Epidermal melanocyte (primary cell): ENCODE measurements around the gene SUSD1.
"Not testable (repeated sequence)": the region's sequence is repeated elsewhere in the genome, so short reads cannot be mapped to it uniquely, and the experiment has no call there.

ENCODE experiments used
- DNase-seq: peaks from one replicate; pipeline ENCODE4 v3.0.0; 2011; ENCODE audit warnings: low spot score; ENCODE audit not compliant: insufficient read length

Gene SUSD1

DNA sequence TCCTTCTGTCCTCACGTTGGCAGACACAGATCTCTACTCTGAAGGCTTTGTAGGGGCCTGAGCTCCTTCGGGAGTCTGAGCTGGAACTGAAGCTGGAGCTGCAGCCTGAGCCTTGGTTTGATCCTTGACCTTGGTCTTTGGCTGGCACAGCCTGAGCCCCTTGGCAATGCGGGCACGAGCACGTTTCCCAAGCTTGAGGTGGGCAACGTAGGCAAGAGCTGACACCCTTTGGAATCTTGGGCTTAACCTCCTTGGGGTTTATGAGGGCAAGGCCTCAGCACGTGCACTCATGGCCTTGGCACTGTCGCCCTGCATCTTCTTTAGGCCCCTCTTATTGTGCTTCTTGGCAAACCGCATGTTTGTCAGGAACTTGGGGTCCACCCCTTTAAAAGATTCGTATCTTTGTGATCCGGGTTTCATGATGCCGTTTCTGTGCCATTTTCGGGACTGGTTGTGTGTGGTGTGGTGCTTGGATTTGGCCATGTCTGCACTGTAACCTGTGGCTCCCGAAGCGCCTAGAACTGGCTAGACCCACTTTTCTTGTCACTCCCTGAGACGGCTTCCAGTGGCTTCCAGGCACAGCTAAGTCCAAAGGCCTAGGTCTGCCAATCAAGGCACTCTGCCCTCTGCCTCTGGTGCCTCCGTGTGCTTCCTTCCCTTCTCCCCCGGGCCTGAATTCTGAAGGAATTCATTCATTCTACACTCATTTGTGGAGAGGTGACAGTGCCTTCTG is 1.4 kb downstream of the SUSD1 start:
- no peak for DNase-seq

DNA sequence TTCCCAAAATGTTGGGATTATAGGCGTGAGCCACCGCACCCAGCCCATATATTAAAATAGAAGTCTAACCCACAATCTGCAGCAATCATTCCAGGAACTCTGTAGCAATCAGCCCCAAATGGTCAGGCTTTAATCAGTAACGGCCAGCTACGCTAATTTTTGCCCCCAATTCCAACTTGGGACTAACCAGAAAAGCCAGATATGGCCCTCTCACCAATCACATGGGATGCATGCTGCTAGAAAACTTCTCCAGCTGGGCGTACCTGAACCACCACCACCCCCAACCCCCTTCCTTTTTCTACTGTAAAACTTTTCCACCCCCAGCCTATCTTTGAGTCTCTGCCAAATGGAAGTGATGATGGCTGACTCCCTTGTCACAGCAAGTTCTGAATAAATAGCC is 4.1 kb downstream of the SUSD1 start:
- DNase-seq = no peak

- no peak for DNase-seq
Measured at GRCh38 chr9:112170235-112170634, 4.9 kb downstream of the SUSD1 start.

- DNase-seq = no peak
Measured at GRCh38 chr9:112169368-112169767, 5.7 kb downstream of the SUSD1 start.

GRCh38 chr9:112168197-112168596 is 6.9 kb downstream of the SUSD1 start:
- DNase-seq = no peak

- peak; percentile 52 for DNase-seq
Measured at GRCh38 chr9:112166176-112167140, 8.6 kb downstream of the SUSD1 start.

GRCh38 chr9:112162621-112163413 is 12.3 kb downstream of the SUSD1 start:
- DNase-seq = no peak

- DNase-seq = no peak
Measured at GRCh38 chr9:112159781-112160180, 15.3 kb downstream of the SUSD1 start.

- no peak for DNase-seq
Measured at GRCh38 chr9:112158656-112159367, 16.3 kb downstream of the SUSD1 start.

DNA sequence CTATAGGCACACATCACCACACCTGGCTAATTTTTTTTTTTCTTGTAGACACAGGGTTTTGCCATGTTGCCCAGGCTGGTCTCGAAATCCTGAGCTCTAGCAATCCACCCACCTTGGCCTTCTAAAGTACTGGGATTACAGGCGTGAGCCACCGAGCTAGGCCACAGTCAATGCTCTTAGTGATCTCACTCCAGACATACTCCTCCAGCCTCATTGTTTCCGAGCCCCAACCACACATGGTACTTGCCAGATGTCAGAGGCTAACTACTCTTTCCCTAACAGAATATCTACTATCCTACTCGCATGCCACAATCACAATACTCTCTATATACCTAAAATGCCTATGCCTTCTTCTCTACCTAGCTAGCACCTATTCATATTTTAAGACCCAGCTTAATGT is 17.1 kb downstream of the SUSD1 start:
- no peak for DNase-seq

- DNase-seq = no peak
Measured at GRCh38 chr9:112157087-112157486, 18.0 kb downstream of the SUSD1 start.

DNA sequence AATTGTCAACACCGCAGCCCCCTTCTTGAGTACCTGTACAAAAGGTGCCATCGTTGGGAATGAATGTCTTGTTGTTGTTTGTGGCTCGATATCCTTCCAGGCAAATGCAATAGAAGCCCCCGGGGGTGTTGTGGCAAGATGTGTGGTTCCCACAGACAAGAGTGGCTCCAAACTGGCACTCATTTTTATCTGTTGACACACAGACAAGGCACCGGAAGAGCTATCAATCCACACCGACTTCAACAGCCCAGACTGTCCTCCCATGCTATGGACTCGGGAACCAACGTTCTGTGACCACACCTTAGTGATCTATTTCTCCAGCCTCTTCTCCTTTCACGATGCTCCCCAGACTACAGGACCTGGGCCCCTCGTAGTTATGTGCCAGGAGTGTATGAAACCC is 25.9 kb downstream of the SUSD1 start:
- DNase-seq = no peak

DNA sequence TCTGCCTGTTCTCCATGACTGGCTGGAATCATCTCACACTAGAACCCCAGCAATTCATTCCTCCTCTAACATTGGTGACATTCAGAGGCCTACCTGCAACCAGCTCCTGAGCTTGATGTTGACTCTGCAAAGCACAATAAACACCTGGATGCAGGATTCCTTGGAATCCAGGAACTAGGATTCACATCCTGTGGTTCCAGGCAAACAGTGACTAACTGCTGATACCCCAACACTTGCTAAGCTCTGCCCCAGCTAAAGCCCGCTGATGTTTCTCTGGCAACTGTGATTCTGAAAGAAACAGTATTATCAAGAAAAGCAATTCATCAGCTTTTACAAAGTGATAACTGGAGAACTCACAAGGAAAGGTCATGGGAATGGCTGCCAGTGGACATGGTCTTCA is 29.2 kb downstream of the SUSD1 start:
- DNase-seq = no peak

DNA sequence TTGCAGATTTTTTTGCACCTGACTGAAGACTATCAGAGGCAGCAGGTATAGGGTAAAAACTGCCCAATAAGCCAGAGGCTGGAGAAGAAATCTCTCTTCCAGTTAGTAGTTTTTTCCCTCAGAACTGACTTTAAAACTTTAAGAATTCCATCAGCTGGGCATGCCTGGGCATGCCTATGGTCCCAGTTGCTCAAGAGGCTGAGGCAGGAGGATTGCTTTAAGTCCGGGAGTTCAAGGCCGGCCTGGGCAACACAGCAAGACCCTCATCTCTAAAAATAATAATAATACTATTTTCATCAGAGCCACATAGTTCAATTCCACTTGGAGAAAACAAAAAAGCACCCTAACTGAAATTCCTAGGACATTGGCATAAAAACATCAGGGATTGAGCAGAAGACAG is 30.3 kb downstream of the SUSD1 start:
- no peak for DNase-seq

GRCh38 chr9:112142420-112142819 is 32.7 kb downstream of the SUSD1 start:
- DNase-seq = no peak

DNA sequence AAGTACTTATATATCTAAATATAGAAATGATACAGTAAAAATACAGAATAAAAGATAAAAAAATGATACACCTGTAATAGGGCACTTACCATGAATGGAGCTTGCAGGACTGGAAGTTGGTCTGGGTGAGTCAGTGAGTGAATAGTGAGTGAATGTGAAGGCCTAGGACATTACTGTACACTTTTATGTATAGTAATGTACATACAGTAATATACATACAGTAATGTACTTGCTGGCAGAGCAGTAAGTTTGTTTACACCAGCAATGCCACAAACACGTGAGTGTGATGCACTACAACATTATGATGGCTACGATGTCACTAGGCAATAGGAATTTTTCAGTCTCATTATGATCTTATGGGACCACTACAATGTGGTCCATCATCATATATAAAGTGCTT is 34.2 kb downstream of the SUSD1 start:
- no peak for DNase-seq

GRCh38 chr9:112137066-112137465 is 38.0 kb downstream of the SUSD1 start:
- no peak for DNase-seq

DNA sequence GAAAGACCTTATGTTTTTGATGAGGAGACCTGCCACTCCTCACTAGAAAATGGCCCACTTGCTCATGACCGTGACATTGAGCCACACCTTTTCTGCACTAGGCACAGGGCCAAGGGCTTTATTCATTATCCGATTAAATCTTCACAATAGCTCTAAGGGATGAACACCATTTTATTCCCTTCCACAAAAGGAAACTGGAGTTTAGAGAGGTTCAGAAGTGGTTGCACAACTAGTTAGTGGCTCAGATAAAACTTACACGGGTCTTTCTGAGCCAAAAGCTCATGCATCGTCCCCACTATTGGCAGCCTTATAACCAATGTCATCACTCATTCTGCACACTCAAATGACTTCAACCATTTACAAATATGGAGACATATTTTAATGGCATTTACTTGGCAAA is 39.4 kb downstream of the SUSD1 start:
- no peak for DNase-seq

GRCh38 chr9:112133806-112134205 is 41.3 kb downstream of the SUSD1 start:
- not testable (repeated sequence) for DNase-seq

- DNase-seq = no peak
Measured at GRCh38 chr9:112132356-112132755, 42.7 kb downstream of the SUSD1 start.

DNA sequence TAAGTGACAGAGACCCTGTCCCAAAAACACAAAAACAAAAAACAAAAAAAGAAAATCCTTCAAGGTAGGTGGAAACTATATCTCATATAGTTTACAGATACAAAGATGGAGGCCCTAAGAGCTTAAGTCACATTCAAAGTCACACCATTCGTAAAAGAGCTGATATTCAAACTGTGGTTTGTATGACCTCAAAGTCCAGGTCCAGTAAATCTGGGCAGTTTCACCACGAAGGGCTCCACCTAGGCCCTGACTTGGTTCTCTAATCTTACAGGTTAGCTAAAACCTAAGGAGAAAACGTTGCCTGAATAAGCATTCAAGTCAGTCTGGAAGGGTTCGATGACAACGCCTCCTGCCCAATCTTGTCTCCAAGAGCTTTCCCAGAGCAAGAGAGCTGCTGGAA is 44.1 kb downstream of the SUSD1 start:
- DNase-seq = no peak
